Measurements from ENCODE around the gene PEX11B. TPM values are rescaled to one million over a fixed set of nuclear protein-coding genes. Genes with fewer than 3 reads are reported as not detected.

PEX11B gene
- total and polyA plus RNA-seq, 2 of the 8 experiments (the other 6 are each of a cell fraction or from before 2014, with no cell fraction given), result 9.1 to 15.1 TPM

- H3K27ac ChIP-seq (ENCODE audit: low read depth, low read length), result no peak overlapping the region
- ChIA-PET CTCF (ENCODE audit: partially characterized antibody) (interaction anchor here (1.0 to 1.7 kb wide), 4 partner anchors 11 to 95 kb away, joined by 4 read pairs; no protein-coding TSS in a partner anchor), POLR2A (ENCODE audit: partially characterized antibody) (interaction anchor here (2.8 kb wide), 1 partner anchor 26 kb away, joined by 9 read pairs; no protein-coding TSS in a partner anchor)
- no peak overlapping the region for H3K18ac ChIP-seq (ENCODE audit: extremely low read depth, low read length)
- no peak overlapping the region for H2AFZ ChIP-seq (ENCODE audit: low read length)
- no peaks in the 10 kb centered on the region for H3K36me3 ChIP-seq (ENCODE audit: control insufficient read depth in 2 of 4, insufficient read depth in 4 of 4, low read length in 3 of 4)
- no peak overlapping the region for H2BK5ac ChIP-seq (ENCODE audit: low read depth, low read length)
- DNase-seq (ENCODE audit: low read depth in 1 of 2, low spot score in 2 of 2) (no peak), FAIRE-seq (no peak)
- H4K20me1 ChIP-seq (replicated peaks in 1 of 2; ENCODE audit: control insufficient read depth in 1 of 2, insufficient read depth in 2 of 2, low read length in 2 of 2), result no peaks in the 10 kb centered on the region
- no peaks in the 10 kb centered on the region for H3K79me1 ChIP-seq (ENCODE audit: low read depth, low read length)
- H3K9ac ChIP-seq (replicated peaks in 1 of 4; ENCODE audit: extremely low read depth in 1 of 4, low read depth in 3 of 4, low read length in 3 of 4), result no peak overlapping the region
- peaks cover 0 to 6% (median 3%) of the 10 kb centered on the region in 4 experiments; a peak in 4 of 7 replicates for H3K4me1 ChIP-seq (replicated peaks in 1 of 4; ENCODE audit: control insufficient read depth in 3 of 4, insufficient read depth in 4 of 4, low read length in 3 of 4)
- H2BK15ac ChIP-seq (ENCODE audit: low read length), result no peak overlapping the region
- no peak overlapping the region for H3K4me2 ChIP-seq (ENCODE audit: insufficient read depth in 1 of 2, low read depth in 2 of 2, low read length in 2 of 2)
- no peak overlapping the region for H3K56ac ChIP-seq (replicated peaks; ENCODE audit: insufficient read length, low read depth, low read length)
- H2AK5ac ChIP-seq (ENCODE audit: low read depth, low read length), result no peak overlapping the region
- no peaks in the 10 kb centered on the region for H3K79me2 ChIP-seq (ENCODE audit: control insufficient read depth in 1 of 2, insufficient read depth in 2 of 2, low read length in 2 of 2)
- TF ChIP-seq TBP (IDR thresholded peaks at IDR 0.05; ENCODE audit: low read depth, low read length) (no peak), CBX8 (IDR thresholded peaks at IDR 0.05; ENCODE audit: borderline replicate concordance, low read depth, low read length) (no peak), KDM4A (IDR thresholded peaks at IDR 0.05; ENCODE audit: low read depth, low read length, severe bottlenecking) (no peak), NANOG (IDR thresholded peaks at IDR 0.05; ENCODE audit: insufficient read depth, low read depth, low read length, poor library complexity, severe bottlenecking) (no peak), EGR1 (IDR thresholded peaks at IDR 0.05; ENCODE audit: borderline replicate concordance, low read depth, low read length) (no peak), SIRT6 (IDR thresholded peaks at IDR 0.05; ENCODE audit: low read length) (no peak), ATF2 (IDR thresholded peaks at IDR 0.05; ENCODE audit: low read length) (no peak), NRF1 (IDR thresholded peaks at IDR 0.05; ENCODE audit: low read depth, low read length) (no peak), SIX5 (IDR thresholded peaks at IDR 0.05; ENCODE audit: low read depth, low read length) (no peak), RFX5 (IDR thresholded peaks at IDR 0.05; ENCODE audit: borderline replicate concordance, low read depth, low read length) (no peak), SAP30 (IDR thresholded peaks at IDR 0.05; ENCODE audit: insufficient read depth, insufficient replicate concordance, low read length) (no peak)
- 90% methylated on average over 2 of the region's 2 CpGs; no CpG with 5 or more reads in 1 of the 2 experiments for WGBS, 2 experiments (ENCODE audit: extremely low coverage in 1 of 2, insufficient coverage in 1 of 2, insufficient read length in 1 of 2, insufficient replicate concordance in 2 of 2, low coverage in 1 of 2, low lambda C conversion rate in 2 of 2, missing lambda C conversion rate in 1 of 2)
- H4K8ac ChIP-seq (ENCODE audit: extremely low read depth, insufficient read depth, low read length), result no peak overlapping the region
- peaks cover 4% of the 10 kb centered on the region; the same call in 1 of the 2 replicates for H3K23me2 ChIP-seq (ENCODE audit: low read depth, low read length)
- H3K4me3 ChIP-seq (ENCODE audit: extremely low read depth in 1 of 4, insufficient read depth in 2 of 4, low read depth in 3 of 4, low read length in 4 of 4), result no peak overlapping the region
- H3K14ac ChIP-seq (ENCODE audit: insufficient read length), result no peak overlapping the region
- H3K27me3 ChIP-seq (replicated peaks in 1 of 4; ENCODE audit: control insufficient read depth in 3 of 4, extremely low read depth in 1 of 4, insufficient read depth in 3 of 4, low read length in 3 of 4), result peaks cover 11 to 20% (median 18%) of the 10 kb centered on the region in 4 experiments
- H2BK20ac ChIP-seq (ENCODE audit: low read length), result no peak overlapping the region
- H2BK120ac ChIP-seq (replicated peaks; ENCODE audit: low read depth, low read length), result no peak overlapping the region
- H3K23ac ChIP-seq (ENCODE audit: insufficient read length), result no peak overlapping the region
- no peaks in the 10 kb centered on the region for H3K9me3 ChIP-seq (ENCODE audit: insufficient read depth in 2 of 2, low read depth in 1 of 2, low read length in 1 of 2)
- no peak overlapping the region for H2BK12ac ChIP-seq (ENCODE audit: low read depth, low read length)
- no peak overlapping the region for H4K5ac ChIP-seq (ENCODE audit: insufficient read length, low read depth, low read length)
- H3K4ac ChIP-seq (replicated peaks; ENCODE audit: insufficient read length, low read depth, low read length), result no peak overlapping the region
- no peak overlapping the region for H4K91ac ChIP-seq (replicated peaks; ENCODE audit: insufficient read length, low read length)
Measured at GRCh38 chr1:145967288-145967687, 48.8 kb upstream of the PEX11B start.
